Measurements from ENCODE around the gene EMB. TPM values are rescaled to one million over a fixed set of nuclear protein-coding genes. Genes with fewer than 3 reads are reported as not detected.

EMB gene, protein sequence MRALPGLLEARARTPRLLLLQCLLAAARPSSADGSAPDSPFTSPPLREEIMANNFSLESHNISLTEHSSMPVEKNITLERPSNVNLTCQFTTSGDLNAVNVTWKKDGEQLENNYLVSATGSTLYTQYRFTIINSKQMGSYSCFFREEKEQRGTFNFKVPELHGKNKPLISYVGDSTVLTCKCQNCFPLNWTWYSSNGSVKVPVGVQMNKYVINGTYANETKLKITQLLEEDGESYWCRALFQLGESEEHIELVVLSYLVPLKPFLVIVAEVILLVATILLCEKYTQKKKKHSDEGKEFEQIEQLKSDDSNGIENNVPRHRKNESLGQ
- total RNA-seq (2021) (36.3 to 40.4 TPM (median 39.7 TPM) in 3 replicates), Bru-seq, nascent RNA (percentile 90 among the genes with signal in this experiment)
- long read RNA-seq, experiment 1, full-length matches to known transcripts = 148 of 188 reads
- long read RNA-seq, experiment 1, partial matches to known transcripts = 10 of 188 reads
- long read RNA-seq, experiment 1, other reads (novel, unspliced or antisense) = 30 of 188 reads
- long read RNA-seq, experiment 2, full-length matches to known transcripts = 25 of 53 reads
- long read RNA-seq, experiment 2, partial matches to known transcripts = 5 of 53 reads
- long read RNA-seq, experiment 2, other reads (novel, unspliced or antisense) = 23 of 53 reads
- long read RNA-seq, experiment 3, full-length matches to known transcripts = 1 of 5 reads
- long read RNA-seq, experiment 3, partial matches to known transcripts = 0 of 5 reads
- long read RNA-seq, experiment 3, other reads (novel, unspliced or antisense) = 4 of 5 reads

DNA sequence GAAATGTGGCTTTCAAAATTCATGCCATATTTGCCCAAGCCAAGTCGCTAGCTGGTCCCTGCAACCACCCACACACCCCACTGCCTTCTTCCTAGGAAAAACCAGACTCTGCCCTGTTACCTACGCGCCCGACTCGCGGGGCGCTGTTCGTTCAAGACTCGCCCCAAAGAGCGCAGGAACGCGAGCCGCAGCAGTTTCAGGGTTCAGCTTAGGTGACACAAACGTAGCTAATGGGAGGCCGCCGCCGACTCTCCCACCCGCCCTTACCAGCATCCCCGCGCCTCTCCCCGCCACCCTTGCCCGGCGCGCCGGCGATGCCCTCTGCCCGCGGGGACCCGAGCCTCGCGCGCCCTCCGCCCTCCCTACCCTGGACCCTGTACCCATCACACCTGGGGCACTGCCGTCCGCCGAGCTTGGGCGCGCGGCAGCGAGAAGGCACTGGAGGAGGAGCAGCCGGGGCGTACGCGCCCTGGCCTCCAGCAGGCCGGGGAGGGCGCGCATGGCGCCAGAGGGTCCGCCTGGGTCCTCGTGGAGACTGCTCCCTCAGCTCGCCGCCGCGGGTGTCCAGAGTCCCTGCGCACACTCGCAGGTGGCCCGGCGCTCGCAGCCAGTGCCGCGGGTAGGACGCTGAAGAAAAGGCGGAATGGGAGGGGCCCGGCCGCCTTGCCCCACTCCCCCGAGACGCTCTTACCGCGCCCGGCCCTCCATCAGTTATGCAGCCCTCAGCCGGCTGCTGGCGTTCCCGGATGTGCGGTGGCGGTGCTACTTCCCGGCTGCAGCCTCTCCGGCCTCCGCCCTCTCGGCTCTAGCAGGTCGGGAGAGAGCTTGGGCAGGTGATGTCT, at the start of gene EMB:
EMB (minus strand) TSS at position 638 of the 842 bp plus-strand sequence; CDS start at position 501, 137 bp downstream.
- H3K27me3 Mint-ChIP-seq (ENCODE audit: low read depth) = no peaks in the 10 kb centered on the region
- POLR2A ChIA-PET = interaction anchor here (0.6 to 0.8 kb wide), 2 partner anchors 54 to 88 kb away, joined by 3 to 4 read pairs; no protein-coding TSS in a partner anchor
- H3K27ac Mint-ChIP-seq = peak within 1 kb of the TSS; percentile 98
- peaks cover 27% of the 10 kb centered on the region for H3K4me1 Mint-ChIP-seq
- ATAC-seq (peak; percentile 92), DNase-seq (ENCODE audit: low spot score) (peak; percentile 84)
- CTCF ChIA-PET = interaction anchor here (1.2 kb wide), 2 partner anchors 72 to 305 kb away, joined by 3 to 5 read pairs; no protein-coding TSS in a partner anchor
- H3K9me3 Mint-ChIP-seq = no peaks in the 10 kb centered on the region
- peak within 1 kb of the TSS; percentile 80 for H3K4me3 Mint-ChIP-seq
- no peaks in the 10 kb centered on the region for H3K36me3 Mint-ChIP-seq
- TF ChIP-seq, protein P1, sequence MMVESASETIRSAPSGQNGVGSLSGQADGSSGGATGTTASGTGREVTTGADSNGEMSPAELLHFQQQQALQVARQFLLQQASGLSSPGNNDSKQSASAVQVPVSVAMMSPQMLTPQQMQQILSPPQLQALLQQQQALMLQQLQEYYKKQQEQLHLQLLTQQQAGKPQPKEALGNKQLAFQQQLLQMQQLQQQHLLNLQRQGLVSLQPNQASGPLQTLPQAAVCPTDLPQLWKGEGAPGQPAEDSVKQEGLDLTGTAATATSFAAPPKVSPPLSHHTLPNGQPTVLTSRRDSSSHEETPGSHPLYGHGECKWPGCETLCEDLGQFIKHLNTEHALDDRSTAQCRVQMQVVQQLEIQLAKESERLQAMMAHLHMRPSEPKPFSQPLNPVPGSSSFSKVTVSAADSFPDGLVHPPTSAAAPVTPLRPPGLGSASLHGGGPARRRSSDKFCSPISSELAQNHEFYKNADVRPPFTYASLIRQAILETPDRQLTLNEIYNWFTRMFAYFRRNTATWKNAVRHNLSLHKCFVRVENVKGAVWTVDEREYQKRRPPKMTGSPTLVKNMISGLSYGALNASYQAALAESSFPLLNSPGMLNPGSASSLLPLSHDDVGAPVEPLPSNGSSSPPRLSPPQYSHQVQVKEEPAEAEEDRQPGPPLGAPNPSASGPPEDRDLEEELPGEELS (CRISPR knock-in tag; IDR thresholded peaks at IDR 0.05) = peak; percentile 62; the same call in 1 of the 2 replicates
- TF ChIP-seq, protein P2, sequence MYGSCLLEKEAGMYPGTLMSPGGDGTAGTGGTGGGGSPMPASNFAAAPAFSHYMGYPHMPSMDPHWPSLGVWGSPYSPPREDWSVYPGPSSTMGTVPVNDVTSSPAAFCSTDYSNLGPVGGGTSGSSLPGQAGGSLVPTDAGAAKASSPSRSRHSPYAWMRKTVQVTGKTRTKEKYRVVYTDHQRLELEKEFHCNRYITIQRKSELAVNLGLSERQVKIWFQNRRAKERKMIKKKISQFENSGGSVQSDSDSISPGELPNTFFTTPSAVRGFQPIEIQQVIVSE (CRISPR knock-in tag; IDR thresholded peaks at IDR 0.05; ENCODE audit: borderline replicate concordance) = no peak
- TF ChIP-seq OVOL2 (CRISPR knock-in tag; IDR thresholded peaks at IDR 0.05; ENCODE audit: borderline replicate concordance) (no peak), ZNF219 (CRISPR knock-in tag; IDR thresholded peaks at IDR 0.05; ENCODE audit: borderline replicate concordance) (peak; percentile 76; the same call in 1 of the 2 replicates), ATF1 (CRISPR knock-in tag; IDR thresholded peaks at IDR 0.05) (0 out of 2 replicates have a peak, but pooled peaks have one; percentile 34), SMAD4 (CRISPR knock-in tag; IDR thresholded peaks at IDR 0.05) (0 out of 2 replicates have a peak, but pooled peaks have one; percentile 44), SP1 (CRISPR knock-in tag; conservative IDR thresholded peaks at IDR 0.05) (peak; percentile 48), TEAD1 (CRISPR knock-in tag; IDR thresholded peaks at IDR 0.05) (peak; percentile 66), MYBL2 (CRISPR knock-in tag; IDR thresholded peaks at IDR 0.05) (peak; percentile 85; the same call in 1 of the 2 replicates), NFYB (CRISPR knock-in tag; conservative IDR thresholded peaks at IDR 0.05; ENCODE audit: low read depth) (no peak), MXD4 (CRISPR knock-in tag; IDR thresholded peaks at IDR 0.05; ENCODE audit: borderline replicate concordance) (no peak), FOXP1 (CRISPR knock-in tag; IDR thresholded peaks at IDR 0.05; ENCODE audit: borderline replicate concordance) (peak; percentile 83), ETV6 (CRISPR knock-in tag; IDR thresholded peaks at IDR 0.05) (no peak), TEAD4 (CRISPR knock-in tag; IDR thresholded peaks at IDR 0.05) (0 out of 2 replicates have a peak, but pooled peaks have one; percentile 10), ZNF317 (CRISPR knock-in tag; IDR thresholded peaks at IDR 0.05; ENCODE audit: borderline replicate concordance, low read depth) (0 out of 2 replicates have a peak, but pooled peaks have one; percentile 34), ZNF121 (CRISPR knock-in tag; IDR thresholded peaks at IDR 0.05) (no peak)
- TF ChIP-seq, protein P3, sequence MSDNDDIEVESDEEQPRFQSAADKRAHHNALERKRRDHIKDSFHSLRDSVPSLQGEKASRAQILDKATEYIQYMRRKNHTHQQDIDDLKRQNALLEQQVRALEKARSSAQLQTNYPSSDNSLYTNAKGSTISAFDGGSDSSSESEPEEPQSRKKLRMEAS (CRISPR knock-in tag; IDR thresholded peaks at IDR 0.05) = peak; percentile 68
- TF ChIP-seq, protein P4, sequence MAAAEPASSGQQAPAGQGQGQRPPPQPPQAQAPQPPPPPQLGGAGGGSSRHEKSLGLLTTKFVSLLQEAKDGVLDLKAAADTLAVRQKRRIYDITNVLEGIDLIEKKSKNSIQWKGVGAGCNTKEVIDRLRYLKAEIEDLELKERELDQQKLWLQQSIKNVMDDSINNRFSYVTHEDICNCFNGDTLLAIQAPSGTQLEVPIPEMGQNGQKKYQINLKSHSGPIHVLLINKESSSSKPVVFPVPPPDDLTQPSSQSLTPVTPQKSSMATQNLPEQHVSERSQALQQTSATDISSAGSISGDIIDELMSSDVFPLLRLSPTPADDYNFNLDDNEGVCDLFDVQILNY (CRISPR knock-in tag; IDR thresholded peaks at IDR 0.05) = peak; percentile 61; the same call in 1 of the 2 replicates
- TF ChIP-seq, protein P5, sequence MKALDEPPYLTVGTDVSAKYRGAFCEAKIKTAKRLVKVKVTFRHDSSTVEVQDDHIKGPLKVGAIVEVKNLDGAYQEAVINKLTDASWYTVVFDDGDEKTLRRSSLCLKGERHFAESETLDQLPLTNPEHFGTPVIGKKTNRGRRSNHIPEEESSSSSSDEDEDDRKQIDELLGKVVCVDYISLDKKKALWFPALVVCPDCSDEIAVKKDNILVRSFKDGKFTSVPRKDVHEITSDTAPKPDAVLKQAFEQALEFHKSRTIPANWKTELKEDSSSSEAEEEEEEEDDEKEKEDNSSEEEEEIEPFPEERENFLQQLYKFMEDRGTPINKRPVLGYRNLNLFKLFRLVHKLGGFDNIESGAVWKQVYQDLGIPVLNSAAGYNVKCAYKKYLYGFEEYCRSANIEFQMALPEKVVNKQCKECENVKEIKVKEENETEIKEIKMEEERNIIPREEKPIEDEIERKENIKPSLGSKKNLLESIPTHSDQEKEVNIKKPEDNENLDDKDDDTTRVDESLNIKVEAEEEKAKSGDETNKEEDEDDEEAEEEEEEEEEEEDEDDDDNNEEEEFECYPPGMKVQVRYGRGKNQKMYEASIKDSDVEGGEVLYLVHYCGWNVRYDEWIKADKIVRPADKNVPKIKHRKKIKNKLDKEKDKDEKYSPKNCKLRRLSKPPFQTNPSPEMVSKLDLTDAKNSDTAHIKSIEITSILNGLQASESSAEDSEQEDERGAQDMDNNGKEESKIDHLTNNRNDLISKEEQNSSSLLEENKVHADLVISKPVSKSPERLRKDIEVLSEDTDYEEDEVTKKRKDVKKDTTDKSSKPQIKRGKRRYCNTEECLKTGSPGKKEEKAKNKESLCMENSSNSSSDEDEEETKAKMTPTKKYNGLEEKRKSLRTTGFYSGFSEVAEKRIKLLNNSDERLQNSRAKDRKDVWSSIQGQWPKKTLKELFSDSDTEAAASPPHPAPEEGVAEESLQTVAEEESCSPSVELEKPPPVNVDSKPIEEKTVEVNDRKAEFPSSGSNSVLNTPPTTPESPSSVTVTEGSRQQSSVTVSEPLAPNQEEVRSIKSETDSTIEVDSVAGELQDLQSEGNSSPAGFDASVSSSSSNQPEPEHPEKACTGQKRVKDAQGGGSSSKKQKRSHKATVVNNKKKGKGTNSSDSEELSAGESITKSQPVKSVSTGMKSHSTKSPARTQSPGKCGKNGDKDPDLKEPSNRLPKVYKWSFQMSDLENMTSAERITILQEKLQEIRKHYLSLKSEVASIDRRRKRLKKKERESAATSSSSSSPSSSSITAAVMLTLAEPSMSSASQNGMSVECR (CRISPR knock-in tag; IDR thresholded peaks at IDR 0.05; ENCODE audit: borderline replicate concordance) = peak; percentile 78; the same call in 1 of the 2 replicates
- TF ChIP-seq, protein P6, sequence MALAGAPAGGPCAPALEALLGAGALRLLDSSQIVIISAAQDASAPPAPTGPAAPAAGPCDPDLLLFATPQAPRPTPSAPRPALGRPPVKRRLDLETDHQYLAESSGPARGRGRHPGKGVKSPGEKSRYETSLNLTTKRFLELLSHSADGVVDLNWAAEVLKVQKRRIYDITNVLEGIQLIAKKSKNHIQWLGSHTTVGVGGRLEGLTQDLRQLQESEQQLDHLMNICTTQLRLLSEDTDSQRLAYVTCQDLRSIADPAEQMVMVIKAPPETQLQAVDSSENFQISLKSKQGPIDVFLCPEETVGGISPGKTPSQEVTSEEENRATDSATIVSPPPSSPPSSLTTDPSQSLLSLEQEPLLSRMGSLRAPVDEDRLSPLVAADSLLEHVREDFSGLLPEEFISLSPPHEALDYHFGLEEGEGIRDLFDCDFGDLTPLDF (CRISPR knock-in tag; IDR thresholded peaks at IDR 0.05) = no peak
- TF ChIP-seq, protein P7, sequence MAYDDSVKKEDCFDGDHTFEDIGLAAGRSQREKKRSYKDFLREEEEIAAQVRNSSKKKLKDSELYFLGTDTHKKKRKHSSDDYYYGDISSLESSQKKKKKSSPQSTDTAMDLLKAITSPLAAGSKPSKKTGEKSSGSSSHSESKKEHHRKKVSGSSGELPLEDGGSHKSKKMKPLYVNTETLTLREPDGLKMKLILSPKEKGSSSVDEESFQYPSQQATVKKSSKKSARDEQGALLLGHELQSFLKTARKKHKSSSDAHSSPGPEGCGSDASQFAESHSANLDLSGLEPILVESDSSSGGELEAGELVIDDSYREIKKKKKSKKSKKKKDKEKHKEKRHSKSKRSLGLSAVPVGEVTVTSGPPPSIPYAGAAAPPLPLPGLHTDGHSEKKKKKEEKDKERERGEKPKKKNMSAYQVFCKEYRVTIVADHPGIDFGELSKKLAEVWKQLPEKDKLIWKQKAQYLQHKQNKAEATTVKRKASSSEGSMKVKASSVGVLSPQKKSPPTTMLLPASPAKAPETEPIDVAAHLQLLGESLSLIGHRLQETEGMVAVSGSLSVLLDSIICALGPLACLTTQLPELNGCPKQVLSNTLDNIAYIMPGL (CRISPR knock-in tag; IDR thresholded peaks at IDR 0.05) = peak; percentile 94

All from WTC11 (cell line).